ENCODE data around the gene PSD2. TPM values are rescaled to one million over a fixed set of nuclear protein-coding genes. Genes with fewer than 3 reads are reported as not detected.

The PSD2 gene
- total RNA-seq, 1 experiment from 2014 or later, result 0.22 TPM

GRCh38 chr5:139829471-139829870, 33.9 kb downstream of the PSD2 start:
- no peaks in the 10 kb centered on the region for H3K79me2 ChIP-seq (ENCODE audit: insufficient read depth, low read length)
- no peak overlapping the region for H2BK15ac ChIP-seq (ENCODE audit: low read depth, low read length)
- no peak overlapping the region for H3K14ac ChIP-seq (ENCODE audit: insufficient read depth, low read length)
- no peak overlapping the region for H2BK120ac ChIP-seq (ENCODE audit: low read depth, low read length, poor library complexity, severe bottlenecking)
- H3K23me2 ChIP-seq (ENCODE audit: insufficient read length, low read depth, low read length, poor library complexity, severe bottlenecking), result no peaks in the 10 kb centered on the region
- H3K23ac ChIP-seq (ENCODE audit: insufficient read length, low read depth, low read length), result no peak overlapping the region
- Mint-ChIP-seq H3K27me3 (ENCODE audit: low read depth) (peaks cover 90% of the 10 kb centered on the region), H3K27ac (no peak overlapping the region), H3K4me1 (no peaks in the 10 kb centered on the region), H3K9me3 (no peaks in the 10 kb centered on the region), H3K36me3 (ENCODE audit: insufficient read depth in 1 of 3, low read depth in 3 of 3) (no peaks in the 10 kb centered on the region; a peak in 1 of 7 replicates), H3K4me3 (no peak overlapping the region)
- no peak overlapping the region for H3K4me2 ChIP-seq (ENCODE audit: insufficient read depth, insufficient read length, low read length)
- no peak overlapping the region for H2BK5ac ChIP-seq (ENCODE audit: insufficient read length, low read length)
- no peak overlapping the region for H2BK12ac ChIP-seq (ENCODE audit: insufficient read length, low read depth, low read length)
- no peak overlapping the region for H2BK20ac ChIP-seq (ENCODE audit: low read depth, low read length, poor library complexity, severe bottlenecking)
- no peak overlapping the region for H3K4ac ChIP-seq (ENCODE audit: low read depth, low read length)
- no peak overlapping the region for H2AK5ac ChIP-seq (ENCODE audit: insufficient read length, low read length)
- no peaks in the 10 kb centered on the region; the same call in 1 of the 2 replicates for H3K27me3 ChIP-seq (ENCODE audit: insufficient read depth, low read length)
- no peaks in the 10 kb centered on the region for H3K79me1 ChIP-seq (ENCODE audit: insufficient read depth, low read depth, low read length, poor library complexity, severe bottlenecking)
- H4K91ac ChIP-seq (ENCODE audit: insufficient read length, low read depth, low read length), result no peak overlapping the region
- no peaks in the 10 kb centered on the region for H3K4me1 ChIP-seq (ENCODE audit: insufficient read depth, low read length)
- H4K8ac ChIP-seq (replicated peaks; ENCODE audit: insufficient read length, low read depth, low read length), result no peak overlapping the region
- H3K56ac ChIP-seq (ENCODE audit: insufficient read length, low read depth, low read length), result no peak overlapping the region
- H3K9ac ChIP-seq (ENCODE audit: extremely low read depth, insufficient read length, low read length), result no peak overlapping the region
- no peak for TF ChIP-seq CTCF (conservative IDR thresholded peaks at IDR 0.05)
- H3K18ac ChIP-seq (ENCODE audit: insufficient read length, low read depth, low read length), result no peak overlapping the region
- WGBS (ENCODE audit: extremely low coverage, insufficient read length, low lambda C conversion rate), result no CpG with 5 or more reads among the region's 6 CpGs
- no peak overlapping the region for H4K5ac ChIP-seq (ENCODE audit: insufficient read length, low read depth, low read length)
- H3T11ph ChIP-seq (ENCODE audit: low read length), result no peak overlapping the region
- no peaks in the 10 kb centered on the region for H3K9me3 ChIP-seq (ENCODE audit: control insufficient read depth, low read depth, low read length)
- DNase-seq, result no peak
- no peak overlapping the region for H2AFZ ChIP-seq (ENCODE audit: low read length)
- no peak overlapping the region for H3K27ac ChIP-seq (ENCODE audit: insufficient read length, low read depth, low read length)
- no peaks in the 10 kb centered on the region for H4K20me1 ChIP-seq (ENCODE audit: control insufficient read depth, insufficient read depth, insufficient read length)

Data from H9 (cell line).